ENCODE measurements around the gene MT1B.

MT1B gene

DNA sequence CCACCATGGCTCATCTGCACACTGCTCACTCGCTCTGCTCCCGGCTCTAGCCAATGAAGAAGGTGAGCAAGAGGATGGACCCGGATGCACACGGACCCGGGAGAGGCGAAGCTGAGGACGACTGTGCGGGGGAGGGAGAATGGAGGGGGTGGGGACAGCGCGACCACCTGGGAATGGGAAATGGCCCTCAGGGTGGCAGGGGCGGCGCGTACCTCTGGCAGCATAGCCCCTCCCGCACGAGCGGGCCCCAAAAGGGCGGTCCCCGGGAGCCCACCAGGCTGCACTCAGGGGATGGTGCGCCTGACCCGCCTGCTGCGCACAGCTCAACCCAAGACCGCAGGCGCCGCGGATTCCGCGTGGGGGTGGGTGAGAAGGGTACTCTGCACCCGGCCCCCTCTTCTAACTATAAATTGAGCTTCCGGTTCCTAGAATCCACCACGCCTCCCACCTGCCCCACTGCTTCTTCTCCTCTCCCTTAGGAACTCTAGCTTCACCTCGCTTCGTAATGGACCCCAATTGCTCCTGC is 24.1 kb downstream of the MT1B start:
- ChIA-PET CTCF (interaction anchor here (0.8 kb wide), 1 partner anchor 26 kb away, joined by 3 read pairs; no protein-coding TSS in a partner anchor), POLR2A (ENCODE audit: low non-redundant PET) (no interaction called here)
- DNase-seq (ENCODE audit: low spot score), result no peak
- H3K27ac ChIP-seq, result no peak overlapping the region
- no peak for TF ChIP-seq CTCF (conservative IDR thresholded peaks at IDR 0.05; ENCODE audit: low read depth)

DNA sequence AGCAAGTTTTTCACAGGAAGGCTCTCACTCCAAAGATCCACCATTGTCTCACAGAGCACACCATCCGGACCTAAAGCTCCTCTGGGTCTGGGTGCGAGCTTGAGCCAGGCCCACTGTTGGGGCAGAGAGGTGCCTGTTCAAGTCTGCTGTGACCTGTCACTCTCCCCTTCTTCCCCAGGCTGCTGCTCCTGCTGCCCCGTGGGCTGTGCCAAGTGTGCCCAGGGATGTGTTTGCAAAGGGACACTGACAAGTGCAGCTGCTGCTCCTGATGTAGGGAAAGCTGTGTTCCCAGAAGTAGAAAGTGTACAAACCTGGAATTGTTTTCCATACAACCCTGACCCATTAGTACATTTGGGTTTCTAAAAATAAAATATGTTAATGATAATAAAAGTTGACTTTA is 25.8 kb downstream of the MT1B start:
- POLR2A ChIA-PET (ENCODE audit: low non-redundant PET), result no interaction called here
- no peak overlapping the region for H3K27ac ChIP-seq
- CTCF ChIA-PET, result interaction anchor here (1.3 kb wide), 1 partner anchor 25 kb away, joined by 11 read pairs; no protein-coding TSS in a partner anchor

DNA sequence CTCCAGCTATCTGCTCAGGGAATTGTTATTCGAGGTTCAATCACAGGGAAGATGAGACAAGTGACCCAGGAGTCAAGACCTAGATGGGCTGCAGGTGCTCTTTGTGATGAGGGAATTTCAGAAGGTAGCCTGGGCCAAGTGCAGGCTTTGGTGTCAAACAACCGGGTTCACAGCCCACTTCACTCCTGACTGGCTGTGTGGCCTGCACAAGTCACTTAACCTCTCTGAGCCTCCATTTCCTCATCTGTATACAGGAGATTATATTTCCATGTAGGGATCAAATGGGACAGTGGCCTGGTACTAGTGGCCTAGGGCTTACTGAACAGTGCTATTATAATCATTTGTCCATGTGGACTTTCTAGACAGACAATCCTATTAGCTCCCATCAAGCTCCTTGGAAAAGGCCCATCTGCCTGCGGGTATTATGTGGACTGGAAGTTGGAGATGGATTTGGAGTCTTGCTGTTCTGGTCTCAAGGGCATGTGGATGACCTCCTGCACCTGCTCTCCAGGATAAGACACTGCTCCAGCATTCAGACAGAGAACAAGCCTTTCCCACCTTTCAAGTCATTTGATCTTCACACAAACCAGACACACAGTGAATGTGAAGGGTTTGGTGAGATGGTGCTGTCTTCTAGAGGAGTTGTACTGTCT is 27.5 kb downstream of the MT1B start:
- ChIA-PET POLR2A (ENCODE audit: low non-redundant PET) (no interaction called here), CTCF (interaction anchor here (0.5 to 1.4 kb wide), 4 partner anchors 23 to 197 kb away, joined by 3 to 6 read pairs (median 4); no protein-coding TSS in a partner anchor)
- no peak for DNase-seq (ENCODE audit: low spot score)
- peak overlapping the region; percentile 25 for H3K27ac ChIP-seq
- TF ChIP-seq CTCF (conservative IDR thresholded peaks at IDR 0.05; ENCODE audit: low read depth), result no peak

More for the DNA sequence above, 25.8 kb downstream of the MT1B start:
- DNase-seq (ENCODE audit: low spot score), result no peak
- no peak for TF ChIP-seq CTCF (conservative IDR thresholded peaks at IDR 0.05; ENCODE audit: low read depth)

DNA sequence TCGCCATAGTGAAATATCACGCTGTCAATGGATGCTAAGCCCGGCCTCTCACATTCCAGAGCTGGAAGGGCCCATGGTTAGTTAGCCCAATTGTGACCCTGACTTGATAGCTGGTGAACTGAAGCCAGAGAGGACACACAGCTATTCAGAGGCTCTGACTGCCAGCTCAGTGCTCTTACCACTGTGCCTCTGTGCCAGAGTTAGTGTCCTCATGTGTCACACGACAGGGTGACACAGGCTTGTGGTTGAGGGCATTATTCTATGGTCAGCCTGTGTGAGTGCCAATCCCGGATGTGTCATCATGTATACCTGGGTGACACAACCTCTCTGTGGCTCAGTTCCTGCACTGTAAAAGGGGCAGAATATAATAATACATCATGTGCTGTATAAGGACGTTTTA is 28.1 kb downstream of the MT1B start:
- no peak for DNase-seq (ENCODE audit: low spot score)
- no peak overlapping the region for H3K27ac ChIP-seq
- CTCF ChIA-PET, result interaction anchor here (0.6 to 1.0 kb wide), 2 partner anchors 22 to 77 kb away, joined by 3 to 6 read pairs; no protein-coding TSS in a partner anchor
- POLR2A ChIA-PET (ENCODE audit: low non-redundant PET), result no interaction called here
- TF ChIP-seq CTCF (conservative IDR thresholded peaks at IDR 0.05; ENCODE audit: low read depth), result no peak

DNA sequence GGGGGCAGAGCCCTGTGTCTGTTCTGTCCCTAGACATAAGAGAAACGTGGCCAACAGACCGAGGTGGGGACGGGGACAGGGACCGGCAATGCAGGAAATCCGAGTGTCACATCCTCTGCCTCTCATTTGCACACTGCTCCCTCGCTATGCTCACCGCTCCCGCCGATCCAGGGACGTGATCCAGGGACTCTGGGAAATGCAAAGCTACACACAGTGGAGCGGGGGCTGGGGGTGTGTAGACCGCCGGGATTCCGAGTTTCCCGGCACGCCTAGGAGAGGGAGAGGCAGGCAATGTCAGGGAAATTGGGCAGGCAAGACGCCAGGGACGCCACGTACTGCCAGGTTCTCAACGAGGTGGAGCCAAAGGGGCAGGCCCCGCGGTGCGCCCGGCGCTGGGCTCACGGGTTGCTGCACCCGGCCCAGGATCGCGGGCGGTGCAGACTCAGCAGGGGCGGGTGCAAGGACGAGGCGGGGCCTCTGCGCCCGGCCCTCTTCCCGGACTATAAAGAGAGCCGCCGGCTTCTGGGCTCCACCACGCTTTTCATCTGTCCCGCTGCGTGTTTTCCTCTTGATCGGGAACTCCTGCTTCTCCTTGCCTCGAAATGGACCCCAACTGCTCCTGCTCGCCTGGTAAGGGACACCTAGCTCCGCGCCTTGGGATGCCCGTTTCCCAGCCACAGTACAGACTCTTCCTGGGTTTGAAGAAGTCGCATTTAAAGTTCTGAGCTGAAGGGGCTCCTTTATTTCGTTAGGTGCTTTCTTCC is 30.4 kb downstream of the MT1B start, which contains the start of gene MT1X:
Gene MT1X (plus strand): TSS at position 532 of the 764 bp plus-strand sequence. CDS start 71 bp downstream, at position 603.
- peak within 1 kb of the TSS; percentile 99 for H3K27ac ChIP-seq
- peak; percentile 94 for DNase-seq (ENCODE audit: low spot score)
- no peak for TF ChIP-seq CTCF (conservative IDR thresholded peaks at IDR 0.05; ENCODE audit: low read depth)
- POLR2A ChIA-PET (ENCODE audit: low non-redundant PET), result interaction anchor here (1.8 kb wide), 1 partner anchor 74 kb away, joined by 4 read pairs; the partner anchor contains the start of gene MT2A
- CTCF ChIA-PET, result interaction anchor here (0.5 to 1.2 kb wide), 3 partner anchors 9 to 105 kb away, joined by 3 to 5 read pairs (median 3); no protein-coding TSS in a partner anchor
